Dermis microvascular lymphatic vessel endothelial cell (primary cell): ENCODE measurements around the gene DHRS13. TPM values are rescaled to one million over a fixed set of nuclear protein-coding genes. Genes with fewer than 3 reads are reported as not detected.
"Not testable (repeated sequence)": the region's sequence is repeated elsewhere in the genome, so short reads cannot be mapped to it uniquely, and the experiment has no call there.

Experiments used
- DNase-seq, 2 donors: peaks; one replicate each; pipeline versions ENCODE4 v3.0.0 to v3.0.0-alpha.2; 2010; ENCODE audit warnings: low read depth in 2 of 2
- total RNA-seq: library from RNA; depleted of rRNA; stranded (reverse); fragments of >200 nt; gene quantifications from 2 replicates; pipeline ENCODE4 v1.2.1, GENCODE V29; 2014

DHRS13 gene
- total RNA-seq, 1 donor from 2014 or later, result 9.1 TPM

DNA sequence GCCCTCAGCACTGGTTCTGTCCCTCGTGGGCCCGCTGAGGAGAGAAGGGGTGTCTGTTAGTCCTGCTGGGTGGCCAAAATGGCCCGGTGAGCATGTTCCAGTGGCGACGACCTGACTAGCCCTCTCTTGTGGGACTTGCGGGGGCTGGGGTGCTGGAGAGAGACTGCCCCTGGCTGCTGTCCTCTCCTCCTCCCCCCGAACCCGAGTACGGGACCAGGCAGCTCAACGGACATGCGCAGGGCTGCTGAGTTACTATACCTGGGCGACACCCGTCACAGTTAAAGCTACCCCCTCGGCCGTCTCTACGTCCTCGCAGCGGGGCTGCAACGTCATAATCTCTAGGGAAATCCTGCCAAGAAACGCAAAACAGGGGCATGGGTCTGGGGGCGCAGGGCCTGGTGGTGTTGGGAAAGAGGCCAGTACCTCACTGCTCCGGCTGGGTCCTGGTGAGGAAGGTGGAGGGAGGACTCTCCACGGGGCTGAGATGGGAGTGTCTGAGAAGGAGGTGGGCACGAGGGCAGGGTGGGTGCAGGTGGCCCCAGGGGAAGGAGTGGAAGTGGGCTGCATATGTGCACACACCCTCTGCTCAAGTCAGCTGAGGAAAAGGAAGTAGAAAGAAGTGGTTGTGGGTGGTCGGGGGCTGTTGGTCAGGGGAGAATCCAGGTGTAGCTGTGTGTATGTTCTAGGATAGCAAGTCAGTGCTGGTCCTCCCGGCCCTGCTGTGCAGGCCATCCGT, 18.7 kb downstream of the DHRS13 start:
- no peak for DNase-seq

DNA sequence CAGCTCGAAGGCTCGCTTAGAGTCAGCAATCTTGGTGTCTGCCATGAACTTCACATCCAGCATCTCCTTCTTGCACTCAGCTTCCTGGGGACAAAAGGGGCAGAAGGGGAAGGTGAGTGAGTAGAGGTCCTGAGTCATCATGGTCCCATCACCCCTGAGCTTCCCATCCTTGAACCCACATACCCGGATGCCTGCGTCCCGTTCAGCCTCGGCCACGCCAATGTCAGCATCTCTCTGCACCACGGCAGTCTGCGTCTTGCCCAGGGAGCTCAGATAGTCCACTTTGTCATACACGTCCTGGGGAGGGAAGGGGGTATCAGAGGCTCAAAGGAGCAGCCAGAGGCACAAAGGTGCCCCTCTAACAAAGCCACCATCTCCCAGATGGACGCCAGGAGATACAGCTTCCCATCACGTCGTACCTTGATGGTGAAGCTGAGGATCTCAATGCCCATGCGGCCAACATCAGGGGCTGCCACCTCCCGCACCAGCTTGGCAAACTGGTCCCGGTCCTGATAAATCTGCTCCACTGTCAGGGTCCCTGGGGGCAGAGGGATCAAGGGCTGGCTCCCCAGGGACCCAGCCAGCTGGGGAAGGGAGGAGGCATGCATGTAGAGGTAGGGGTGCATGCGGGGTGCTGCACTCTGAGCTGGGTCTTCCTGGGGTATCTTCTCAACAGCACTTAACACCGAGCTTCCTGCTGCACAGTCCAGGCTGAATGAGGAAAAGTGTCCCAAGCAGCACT, 20.6 kb downstream of the DHRS13 start:
- no peak for DNase-seq

DNA sequence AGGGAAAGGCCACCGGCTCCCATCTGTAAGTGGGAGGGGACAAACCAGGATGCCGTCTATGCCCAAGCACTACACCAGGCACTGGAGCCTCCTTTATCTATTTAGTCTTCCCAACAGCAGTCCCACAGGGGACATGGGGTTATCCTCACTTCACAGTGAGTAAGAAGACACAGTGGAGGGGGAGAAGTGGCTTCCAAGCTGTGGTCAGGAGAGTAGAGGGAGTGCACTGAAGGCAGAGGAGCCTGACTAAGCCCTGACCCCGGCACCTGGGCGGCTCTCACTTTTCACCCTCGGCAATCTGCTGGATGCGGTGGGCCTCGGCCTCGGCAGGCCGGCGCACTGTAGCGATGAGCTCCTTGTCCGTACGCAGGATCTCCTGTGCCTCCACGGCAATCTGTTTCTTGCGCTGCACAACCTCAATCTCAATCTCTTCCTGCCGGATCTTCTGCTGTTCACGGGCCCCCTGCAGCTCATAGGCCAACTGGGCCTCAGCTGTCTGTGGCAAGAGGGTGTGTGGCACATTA, 21.3 kb downstream of the DHRS13 start:
- no peak for DNase-seq

DNA sequence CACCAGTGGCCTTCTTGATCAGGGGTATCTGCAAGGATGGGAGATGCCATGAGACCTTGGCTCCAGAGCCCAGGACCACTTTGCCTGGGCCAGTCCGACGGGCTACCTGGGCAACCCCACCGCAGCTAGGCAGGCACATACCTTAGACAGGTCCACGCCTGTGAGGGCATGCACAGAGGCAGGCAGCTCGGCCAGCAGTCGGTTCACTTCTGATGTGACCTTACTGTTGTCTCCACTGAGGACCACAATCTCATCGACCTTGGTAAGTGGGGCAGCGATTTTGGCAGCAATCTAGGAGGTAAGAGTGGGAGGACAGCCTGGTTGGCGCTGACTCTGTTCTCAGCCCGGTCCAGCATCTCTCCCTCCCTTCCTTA, 22.3 kb downstream of the DHRS13 start:
- no peak for DNase-seq

DNA sequence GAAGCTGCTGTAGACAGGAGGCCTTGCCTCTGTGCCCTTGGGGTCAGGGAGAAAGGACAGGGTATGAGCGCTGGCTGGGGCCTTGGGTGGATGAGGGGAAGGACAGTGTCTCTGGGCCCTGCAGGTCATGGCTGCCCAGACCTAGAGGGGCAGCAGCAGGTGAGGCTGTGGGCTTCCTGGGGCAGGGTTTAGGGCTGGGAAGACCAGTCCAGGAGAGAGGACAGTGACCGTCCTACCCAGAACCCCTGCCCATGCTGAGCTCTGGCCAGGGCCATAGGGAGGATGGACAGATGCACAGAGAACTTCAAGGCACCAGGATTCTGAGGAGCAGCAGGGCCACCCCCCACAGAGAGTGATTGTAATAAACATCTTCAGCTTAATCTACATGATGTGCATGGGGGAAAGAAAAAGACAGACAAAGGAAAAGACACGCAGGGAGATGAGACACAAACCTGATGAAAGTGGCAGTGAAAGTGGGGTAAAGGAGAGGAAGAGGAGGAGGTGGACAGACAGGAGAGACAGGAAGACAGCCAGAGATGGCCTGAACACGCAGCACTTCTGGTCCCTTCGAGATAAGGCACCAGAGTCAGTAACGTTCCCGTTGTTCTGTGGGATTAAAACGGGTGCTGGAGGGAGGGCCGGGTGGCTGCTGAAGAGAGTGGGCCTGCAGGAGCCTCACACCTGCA, 22.9 kb downstream of the DHRS13 start:
- no peak for DNase-seq

DNA sequence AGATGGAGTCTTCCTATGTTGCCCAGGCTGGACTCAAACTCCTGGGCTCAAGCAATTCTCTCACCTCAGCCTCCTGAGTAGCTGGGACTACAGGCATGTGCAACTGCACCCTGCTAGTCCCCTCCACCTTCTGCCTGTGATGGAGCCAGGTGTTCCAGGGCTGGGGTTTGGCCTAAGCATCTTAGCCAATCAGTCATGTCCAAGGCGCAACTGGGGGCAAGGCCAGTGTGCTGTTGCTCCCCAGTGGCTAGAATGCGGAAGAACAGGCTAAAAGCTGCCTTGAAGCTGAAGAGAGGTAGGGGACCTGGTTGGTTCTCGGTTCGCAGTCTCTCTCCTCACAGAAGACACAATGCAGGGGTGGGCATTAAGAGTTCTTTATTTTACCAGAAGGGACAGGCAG, 23.9 kb downstream of the DHRS13 start:
- peak in 1 of 2 donors; percentile 50 for DNase-seq

DNA sequence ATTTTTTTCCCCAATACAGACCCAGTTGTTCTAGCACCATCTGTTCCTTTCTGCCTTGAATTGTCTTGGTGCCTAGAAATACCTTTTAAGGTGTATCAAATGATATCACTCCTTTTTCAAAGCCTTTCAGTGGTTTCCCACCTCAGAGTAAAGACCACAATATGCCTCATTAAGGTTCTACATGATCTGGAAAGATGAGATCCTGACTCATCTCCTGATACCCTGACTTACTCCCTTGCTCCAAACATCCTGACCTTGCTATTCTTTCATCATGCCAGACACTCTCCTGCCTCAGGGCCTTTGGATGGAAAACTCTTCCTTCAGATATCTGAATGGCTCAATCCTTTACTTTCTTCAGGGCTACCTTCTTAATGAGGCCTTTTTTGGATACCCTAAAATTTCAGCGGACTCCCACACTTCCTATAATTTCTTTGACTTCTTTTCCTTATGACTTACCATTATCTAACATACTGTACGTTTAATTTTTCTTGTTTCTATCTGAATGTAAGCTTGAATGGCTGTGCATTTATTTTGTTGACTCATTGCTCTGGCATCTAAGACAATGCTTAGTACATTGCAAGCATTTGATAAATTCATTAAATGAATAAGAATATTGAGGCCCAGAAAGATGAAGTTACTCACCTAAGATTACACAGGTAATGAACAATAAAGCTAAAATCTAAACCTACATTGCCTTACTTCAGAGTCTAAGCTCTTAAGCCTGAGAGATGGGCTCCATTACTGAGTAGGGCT, 24.5 kb downstream of the DHRS13 start:
- DNase-seq, result no peak

DNA sequence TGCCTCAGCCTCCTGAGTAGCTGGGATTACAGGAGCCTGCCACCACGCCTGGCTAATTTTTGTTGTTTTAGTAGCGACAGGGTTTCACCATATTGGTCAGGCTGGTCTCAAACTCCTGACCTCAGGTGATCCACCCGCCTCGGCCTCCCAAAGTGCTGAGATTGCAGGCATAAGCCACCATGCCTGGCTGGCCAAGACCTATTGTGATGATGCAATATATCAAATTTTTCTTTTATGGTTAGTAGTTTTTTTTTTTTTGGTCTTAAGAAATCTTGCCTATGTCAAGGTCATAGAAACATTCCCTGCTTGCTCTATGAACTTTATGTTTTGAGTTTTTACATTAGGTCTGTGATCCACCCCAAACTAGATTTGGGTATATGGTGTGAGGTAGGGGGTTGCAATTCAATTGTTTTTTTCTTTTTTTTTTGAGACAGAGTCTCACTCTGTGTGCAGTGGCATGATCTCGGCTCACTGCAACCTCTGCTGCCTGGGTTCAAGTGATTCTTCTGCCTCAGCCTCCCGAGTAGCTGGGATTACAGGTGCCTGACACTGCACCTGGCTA, 25.6 kb downstream of the DHRS13 start:
- DNase-seq, result not testable (repeated sequence)

DNA sequence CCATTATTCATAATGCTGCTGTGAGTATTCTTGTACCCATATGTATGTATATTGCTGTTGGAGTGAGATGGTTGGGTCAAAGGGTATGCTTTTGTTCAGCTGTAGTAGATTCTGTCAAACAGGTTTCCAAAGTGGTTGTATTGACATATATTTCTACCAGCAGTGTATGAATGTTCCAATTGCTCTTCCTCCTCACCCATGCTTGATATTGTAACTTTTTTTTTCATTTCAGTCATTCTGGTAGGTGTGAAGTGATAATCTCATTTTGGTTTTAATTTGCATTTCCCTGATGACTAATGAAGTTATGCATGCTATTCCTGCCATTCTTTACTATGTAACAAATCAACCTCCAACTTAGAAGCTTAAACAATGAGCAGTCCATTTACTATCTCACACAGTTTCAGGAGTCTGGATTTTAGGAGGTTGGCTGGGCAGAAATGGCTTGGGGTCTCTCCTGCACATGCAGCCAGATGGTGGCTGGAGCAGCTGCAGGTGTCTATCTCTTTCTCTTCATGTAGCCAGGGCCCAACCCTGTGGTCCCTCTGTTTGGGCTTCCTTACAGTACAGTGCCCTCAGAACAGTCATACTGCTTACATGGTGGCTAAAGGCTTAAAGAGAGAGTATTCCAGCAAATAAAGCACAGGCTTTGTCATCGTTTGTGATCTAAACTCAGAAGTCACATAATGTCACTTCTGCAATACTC, 26.9 kb downstream of the DHRS13 start:
- no peak for DNase-seq

DNA sequence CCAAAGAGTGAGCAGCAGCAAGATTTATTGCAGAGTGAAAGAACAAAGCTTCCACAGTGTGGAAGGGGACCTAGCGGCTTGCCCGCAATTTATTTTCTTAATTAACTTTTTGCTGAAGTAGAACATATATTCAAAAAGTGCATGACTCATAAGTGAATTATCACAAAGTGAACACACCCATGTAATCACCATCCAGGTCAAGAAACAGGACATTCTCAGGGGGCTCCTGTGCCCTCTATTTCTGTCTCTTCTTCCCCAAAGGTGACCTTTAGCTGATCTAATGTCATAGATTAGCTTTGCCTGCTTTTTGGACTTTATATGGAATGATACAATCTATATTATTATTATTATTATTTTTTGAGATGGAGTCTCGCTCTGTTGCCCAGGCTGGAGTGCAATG, 28.1 kb downstream of the DHRS13 start:
- DNase-seq, result no peak

DNA sequence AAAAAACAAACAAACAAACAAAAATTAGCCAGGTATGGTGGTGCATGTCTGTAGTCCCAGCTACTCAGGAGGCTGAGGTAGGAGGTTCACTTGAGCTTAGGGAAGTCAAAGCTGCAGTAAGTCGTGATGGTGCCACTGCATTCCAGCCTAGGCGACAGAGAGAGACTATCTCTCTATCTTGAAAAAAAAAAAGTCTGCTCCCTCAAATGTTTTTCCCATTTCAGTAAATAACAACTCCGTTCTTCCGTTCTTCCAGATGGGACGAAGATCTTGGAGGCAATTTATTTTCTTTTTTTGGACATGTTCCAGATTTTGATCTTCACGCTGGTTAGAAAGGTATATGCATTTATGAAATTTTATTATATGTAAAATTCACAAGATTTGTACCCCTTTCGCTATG, 29.0 kb downstream of the DHRS13 start:
- no peak for DNase-seq

DNA sequence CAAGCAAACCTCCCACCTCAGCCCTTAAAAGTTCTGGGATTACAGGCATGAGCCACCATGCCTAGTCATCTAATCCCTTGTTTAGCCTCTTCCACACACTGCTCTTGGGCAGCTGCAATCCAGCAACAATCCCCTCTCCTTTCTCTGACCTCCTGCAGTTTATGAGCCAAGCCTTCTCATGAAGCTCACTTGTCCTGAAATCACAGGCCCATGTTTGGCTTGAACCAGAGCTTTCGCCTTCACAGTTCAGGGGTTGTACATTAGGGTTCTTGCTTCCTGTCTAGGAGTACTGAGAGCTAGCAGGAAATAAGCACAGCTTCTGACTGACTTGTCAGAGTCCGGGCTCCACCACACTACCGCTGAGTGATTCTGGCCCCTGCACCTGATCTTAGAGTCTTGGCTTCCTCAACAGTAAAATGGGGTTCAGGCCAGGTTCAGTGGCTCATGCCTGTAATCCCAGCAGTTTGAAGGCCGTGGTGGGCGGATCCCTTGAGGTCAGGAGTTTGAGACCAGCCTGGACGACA, 31.8 kb downstream of the DHRS13 start:
- DNase-seq, result no peak

DNA sequence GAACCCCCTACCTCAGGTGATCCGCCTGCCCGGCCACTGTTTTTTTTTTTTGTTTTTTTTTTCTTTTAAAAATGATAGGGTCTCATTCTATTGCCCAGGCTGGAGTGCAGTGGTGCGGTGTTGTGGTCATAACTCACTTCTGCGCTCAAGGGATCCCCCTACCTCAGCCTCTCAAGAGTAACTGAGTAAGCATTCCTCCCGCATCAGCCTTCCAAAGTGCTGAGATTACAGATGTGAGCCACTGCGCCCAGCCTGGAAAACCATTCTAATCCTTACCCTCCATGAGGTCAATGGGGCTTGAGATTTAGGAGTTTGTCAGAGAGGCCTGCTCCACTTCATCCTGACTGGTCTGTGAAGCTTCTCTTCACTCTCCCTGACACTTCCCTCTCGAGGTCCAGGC, 35.6 kb downstream of the DHRS13 start:
- DNase-seq, result no peak

DNA sequence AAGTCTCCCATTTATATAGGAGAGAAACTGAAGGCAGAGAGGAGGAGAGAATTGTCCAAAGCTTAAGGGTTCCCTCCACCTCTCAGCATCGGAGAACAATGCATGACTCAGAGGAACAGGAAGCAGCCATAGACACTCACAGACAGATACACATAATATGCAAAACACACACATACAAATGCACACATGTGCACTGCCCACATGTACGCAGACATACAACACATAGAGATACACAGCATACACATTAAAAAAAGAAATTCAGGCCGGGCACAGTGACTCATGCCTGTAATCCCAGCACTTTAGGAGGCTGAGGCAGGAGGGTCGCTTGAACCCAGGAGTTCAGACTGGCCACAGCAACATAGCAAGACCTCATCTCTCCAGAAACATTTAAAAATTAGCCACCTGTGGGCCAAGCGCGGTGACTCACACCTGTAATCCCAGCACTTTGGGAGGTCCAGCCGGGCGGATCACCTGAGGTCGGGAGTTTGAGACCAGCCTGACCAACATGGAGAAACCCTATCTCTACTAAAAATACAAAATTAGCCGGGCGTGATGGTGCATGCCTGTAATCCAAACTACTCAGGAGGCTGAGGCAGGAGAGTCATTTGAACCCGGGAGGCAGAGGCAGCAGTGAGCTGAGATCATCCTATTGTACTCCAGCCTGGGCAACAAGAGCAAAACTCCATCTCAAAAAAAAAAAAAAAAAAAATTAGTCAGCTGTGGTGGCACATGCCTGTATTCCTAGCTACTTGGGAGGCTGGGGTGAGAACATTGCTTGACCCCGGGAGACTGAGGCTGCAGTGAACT, 36.7 kb downstream of the DHRS13 start:
- peak in 1 of 2 donors; percentile 82 for DNase-seq

DNA sequence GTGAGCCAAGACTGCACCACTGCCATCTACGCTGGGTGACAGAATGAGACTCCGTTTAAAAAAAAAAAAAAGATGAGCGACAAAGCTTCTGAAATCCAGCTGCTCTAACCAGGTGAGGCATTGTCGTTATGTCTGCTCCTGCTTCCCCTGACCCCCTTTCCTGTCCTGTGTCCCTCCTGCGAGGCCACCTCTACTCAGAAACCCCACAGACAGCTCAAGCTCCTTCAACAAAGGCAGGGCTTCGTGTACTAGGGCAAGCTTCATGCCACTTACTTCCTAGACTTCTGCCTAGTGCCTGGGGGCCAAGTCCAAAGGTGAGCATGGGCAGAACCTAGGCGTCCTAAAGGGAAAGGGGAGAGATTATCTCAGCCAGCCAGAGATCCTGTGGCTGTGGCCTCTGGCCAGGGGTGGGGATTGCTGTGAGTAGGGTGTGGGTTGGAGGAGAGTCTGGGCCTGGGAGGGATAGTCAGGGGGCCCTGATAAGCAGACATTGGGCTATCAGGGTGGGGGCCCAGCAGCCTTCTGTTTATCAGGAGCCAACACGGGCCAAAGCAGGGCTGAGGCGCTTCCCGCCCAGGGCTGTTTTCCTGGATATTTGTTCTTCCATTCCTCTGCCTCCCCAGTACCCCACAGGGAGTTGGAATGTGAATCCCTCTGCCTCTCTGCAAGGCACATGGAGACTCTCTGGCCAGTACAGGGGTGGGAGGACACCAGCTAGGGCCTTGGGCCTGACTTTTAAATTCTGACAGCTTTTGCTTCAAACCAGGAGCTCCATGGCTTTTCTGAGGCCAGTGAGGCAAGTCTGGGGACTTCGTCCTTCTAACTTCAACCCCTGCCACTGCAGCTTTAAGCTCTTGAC, 37.7 kb downstream of the DHRS13 start:
- peak in 1 of 2 donors; percentile 23 for DNase-seq

DNA sequence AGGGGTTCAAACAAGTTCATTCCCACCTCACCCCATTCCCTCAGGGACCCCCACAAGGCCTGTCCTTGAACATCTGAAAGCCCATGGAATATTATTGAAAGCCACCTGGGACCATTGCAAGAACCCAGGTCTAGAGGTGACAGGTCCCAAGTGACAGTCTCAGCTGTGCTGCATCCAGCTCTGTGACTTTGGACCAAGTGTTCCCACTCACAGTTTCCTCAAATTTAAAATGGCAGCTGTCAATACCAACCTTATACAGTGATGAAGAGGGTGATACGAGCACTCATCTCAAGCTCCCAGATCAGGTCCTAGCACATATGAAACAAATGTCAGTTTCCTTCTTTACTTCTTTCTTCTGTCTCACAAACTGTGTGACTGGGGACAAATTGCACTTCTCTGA, 38.9 kb downstream of the DHRS13 start:
- no peak for DNase-seq

DNA sequence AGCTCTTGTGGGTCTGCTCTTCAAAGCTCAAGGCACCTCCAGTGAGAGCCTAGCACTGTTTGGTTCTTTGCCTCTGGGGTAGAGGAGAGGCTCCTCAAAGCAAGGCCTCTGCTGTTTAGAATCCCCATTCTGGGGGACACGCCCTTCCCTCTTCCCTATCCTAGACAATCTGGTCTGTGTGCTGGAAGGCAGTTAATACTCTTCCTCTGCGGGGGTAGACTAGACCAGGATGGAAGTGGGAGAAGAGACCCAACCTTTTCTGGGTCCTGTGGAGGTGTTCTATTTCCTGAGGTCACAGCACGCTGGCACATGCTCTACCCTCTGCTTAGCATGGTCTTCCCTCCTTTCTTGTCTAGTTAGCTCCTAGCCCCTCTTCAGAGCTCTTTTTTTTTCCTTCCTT, 40.3 kb downstream of the DHRS13 start:
- DNase-seq, result no peak

DNA sequence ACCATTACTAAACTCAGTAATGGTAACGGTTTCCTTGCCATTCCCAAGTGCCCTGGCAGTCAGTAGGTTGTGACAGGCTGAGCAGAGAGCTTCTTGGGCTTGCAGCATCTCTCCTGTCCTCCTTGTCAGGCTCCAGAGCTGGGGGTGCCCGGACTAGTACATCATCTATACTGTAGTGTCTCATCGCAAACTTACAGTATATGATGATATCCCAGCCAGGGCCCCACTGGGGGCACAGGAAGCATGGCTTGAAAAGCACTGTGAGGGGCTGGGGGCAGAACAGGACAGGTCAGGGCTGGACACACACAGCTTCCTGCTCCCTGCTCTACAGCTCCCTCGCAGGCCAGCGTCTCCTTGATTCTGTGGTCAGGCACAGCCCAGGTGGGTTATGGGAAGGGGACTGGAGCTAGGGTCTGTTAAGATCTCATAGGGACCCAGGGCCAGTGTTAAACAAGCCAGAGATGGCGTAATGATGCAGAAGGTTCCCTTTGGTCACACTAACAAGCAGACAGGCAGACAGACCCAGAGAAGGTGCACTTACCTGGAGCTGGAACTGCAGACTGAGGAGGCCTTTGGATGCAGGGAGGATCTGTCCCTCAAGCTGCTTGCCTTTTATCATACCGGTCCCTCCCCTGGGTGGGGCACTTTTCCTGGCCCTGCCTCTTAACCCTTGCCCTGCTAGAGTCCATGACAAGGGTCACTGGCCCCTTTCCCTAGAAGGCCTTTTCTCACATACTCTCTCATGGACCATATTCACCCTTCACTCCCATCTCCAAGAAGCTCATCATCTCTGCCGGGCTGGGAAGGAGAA, 41.3 kb downstream of the DHRS13 start:
- no peak for DNase-seq
